ENCODE data around the gene CLEC10A. TPM values are rescaled to one million over a fixed set of nuclear protein-coding genes. Genes with fewer than 3 reads are reported as not detected.
"Not testable (repeated sequence)": the region's sequence is repeated elsewhere in the genome, so short reads cannot be mapped to it uniquely, and the experiment has no call there.

CLEC10A gene
- total and polyA plus RNA-seq, 4 donors, result 0.17 to 0.77 (median 0.49) TPM

- Histone ChIP-seq H3K4me3 (ENCODE audit: low read depth, low read length) (no peak overlapping the region), H3K36me3 (ENCODE audit: control insufficient read depth, insufficient read depth, low read length) (no peaks in the 10 kb centered on the region), H3K27me3 (ENCODE audit: control insufficient read depth, insufficient read depth, low read length) (no peaks in the 10 kb centered on the region), H3K4me1 (ENCODE audit: control insufficient read depth, insufficient read depth, low read length) (no peaks in the 10 kb centered on the region), H3K9me3 (ENCODE audit: control insufficient read depth, insufficient read depth, low read length) (no peaks in the 10 kb centered on the region), H3K27ac (ENCODE audit: low read depth, low read length) (no peak overlapping the region)
- no CpG with 5 or more reads among the region's 13 CpGs for WGBS (ENCODE audit: insufficient coverage)
- DNase-seq (ENCODE audit: low read depth in 4 of 6, low spot score in 6 of 6), result no peak
These were observed 18.9 kb upstream of the CLEC10A start for GRCh38 chr17:7098802-7099459.

- Histone ChIP-seq H3K36me3 (ENCODE audit: control insufficient read depth, insufficient read depth, low read length) (no peaks in the 10 kb centered on the region), H3K27ac (ENCODE audit: low read depth, low read length) (no peak overlapping the region), H3K27me3 (ENCODE audit: control insufficient read depth, insufficient read depth, low read length) (no peaks in the 10 kb centered on the region), H3K4me3 (ENCODE audit: low read depth, low read length) (no peak overlapping the region), H3K9me3 (ENCODE audit: control insufficient read depth, insufficient read depth, low read length) (no peaks in the 10 kb centered on the region), H3K4me1 (ENCODE audit: control insufficient read depth, insufficient read depth, low read length) (no peaks in the 10 kb centered on the region)
- no peak for DNase-seq (ENCODE audit: low read depth in 4 of 6, low spot score in 6 of 6)
- no CpG with 5 or more reads among the region's 5 CpGs for WGBS (ENCODE audit: insufficient coverage)
These were observed 17.9 kb upstream of the CLEC10A start for GRCh38 chr17:7097940-7098339.

- Histone ChIP-seq H3K36me3 (ENCODE audit: control insufficient read depth, insufficient read depth, low read length) (no peaks in the 10 kb centered on the region), H3K27me3 (ENCODE audit: control insufficient read depth, insufficient read depth, low read length) (no peaks in the 10 kb centered on the region), H3K27ac (ENCODE audit: low read depth, low read length) (no peak overlapping the region), H3K9me3 (ENCODE audit: control insufficient read depth, insufficient read depth, low read length) (no peaks in the 10 kb centered on the region), H3K4me1 (ENCODE audit: control insufficient read depth, insufficient read depth, low read length) (no peaks in the 10 kb centered on the region), H3K4me3 (ENCODE audit: low read depth, low read length) (no peak overlapping the region)
- no CpG with 5 or more reads among the region's 1 CpG for WGBS (ENCODE audit: insufficient coverage)
- peak in 1 of 6 donors; percentile 16 for DNase-seq (ENCODE audit: low read depth in 4 of 6, low spot score in 6 of 6)
These were observed 15.6 kb upstream of the CLEC10A start for GRCh38 chr17:7095625-7096024.

DNA sequence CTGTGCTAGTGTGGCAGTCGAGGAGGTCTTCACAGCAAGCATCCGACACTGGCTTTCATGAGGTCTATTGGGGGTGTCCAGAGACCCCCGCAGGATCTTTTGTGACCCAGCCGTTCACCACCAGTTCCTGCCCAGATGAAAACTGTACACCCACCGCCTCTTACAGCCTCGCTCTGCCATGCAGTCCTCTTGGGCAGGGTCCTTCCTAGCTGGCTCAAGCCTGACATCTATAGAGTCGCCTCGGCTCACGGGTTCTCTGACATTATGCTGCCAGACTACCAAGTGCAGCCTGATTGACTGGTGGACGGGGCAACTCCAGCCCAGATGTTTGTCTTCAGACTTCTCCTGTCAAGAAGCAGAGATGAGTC lies 14.6 kb upstream of the CLEC10A start:
- WGBS (ENCODE audit: insufficient coverage), result 85% methylated on average over 10 of the region's 10 CpGs
- H3K27ac ChIP-seq (ENCODE audit: low read depth, low read length), result no peak overlapping the region

DNA sequence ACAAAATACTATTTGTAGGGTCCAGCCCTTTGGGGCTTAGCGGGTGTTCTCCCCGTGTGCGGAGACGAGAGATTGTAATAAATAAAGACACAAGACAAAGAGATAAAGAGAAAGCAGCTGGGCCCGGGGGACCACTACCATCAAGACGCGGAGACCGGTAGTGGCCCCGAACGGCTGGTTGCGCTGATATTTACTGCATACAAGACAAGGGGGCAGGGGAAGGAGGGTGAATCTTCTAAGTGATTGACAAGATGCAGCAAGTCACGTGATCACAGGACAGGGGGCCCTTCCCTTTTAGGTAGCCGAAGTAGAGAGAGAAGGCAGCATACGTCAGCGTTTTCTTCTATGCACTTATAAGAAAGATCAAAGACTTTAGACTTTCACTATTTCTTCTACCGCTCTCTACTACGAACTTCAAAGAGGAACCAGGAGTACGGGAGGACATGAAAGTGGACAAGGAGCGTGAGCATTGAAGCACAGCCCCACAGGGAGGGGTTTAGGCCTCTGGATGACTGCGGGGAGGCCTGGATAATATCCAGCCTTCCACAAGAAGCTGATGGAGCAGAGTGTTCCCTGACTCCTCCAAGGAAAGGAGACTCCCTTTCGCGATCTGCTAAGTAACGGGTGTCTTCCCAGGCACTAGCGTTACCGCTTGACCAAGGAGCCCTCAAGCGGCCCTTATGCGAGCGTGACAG lies 11.4 kb upstream of the CLEC10A start:
- H3K27me3 ChIP-seq (ENCODE audit: control insufficient read depth, insufficient read depth, low read length), result not testable (repeated sequence)

More for the DNA sequence above, 14.6 kb upstream of the CLEC10A start:
- no peak for DNase-seq (ENCODE audit: low read depth in 4 of 6, low spot score in 6 of 6)
- no peaks in the 10 kb centered on the region for H3K36me3 ChIP-seq (ENCODE audit: control insufficient read depth, insufficient read depth, low read length)
- no peaks in the 10 kb centered on the region for H3K4me1 ChIP-seq (ENCODE audit: control insufficient read depth, insufficient read depth, low read length)
- H3K9me3 ChIP-seq (ENCODE audit: control insufficient read depth, insufficient read depth, low read length), result no peaks in the 10 kb centered on the region
- H3K27me3 ChIP-seq (ENCODE audit: control insufficient read depth, insufficient read depth, low read length), result no peaks in the 10 kb centered on the region
- no peak overlapping the region for H3K4me3 ChIP-seq (ENCODE audit: low read depth, low read length)

GRCh38 chr17:7089570-7089969 lies 9.5 kb upstream of the CLEC10A start:
- WGBS (ENCODE audit: insufficient coverage), result 94% methylated on average over 3 of the region's 6 CpGs
- not testable (repeated sequence) for H3K27me3 ChIP-seq (ENCODE audit: control insufficient read depth, insufficient read depth, low read length); H3K27ac ChIP-seq (ENCODE audit: low read depth, low read length); DNase-seq (ENCODE audit: low read depth in 4 of 6, low spot score in 6 of 6); H3K9me3 ChIP-seq (ENCODE audit: control insufficient read depth, insufficient read depth, low read length); H3K4me1 ChIP-seq (ENCODE audit: control insufficient read depth, insufficient read depth, low read length); H3K36me3 ChIP-seq (ENCODE audit: control insufficient read depth, insufficient read depth, low read length); H3K4me3 ChIP-seq (ENCODE audit: low read depth, low read length)

More for the DNA sequence above, 11.4 kb upstream of the CLEC10A start:
- H3K4me1 ChIP-seq (ENCODE audit: control insufficient read depth, insufficient read depth, low read length); H3K9me3 ChIP-seq (ENCODE audit: control insufficient read depth, insufficient read depth, low read length); H3K27ac ChIP-seq (ENCODE audit: low read depth, low read length); DNase-seq (ENCODE audit: low read depth in 4 of 6, low spot score in 6 of 6); H3K36me3 ChIP-seq (ENCODE audit: control insufficient read depth, insufficient read depth, low read length); H3K4me3 ChIP-seq (ENCODE audit: low read depth, low read length): not testable (repeated sequence)
- 92% methylated on average over 2 of the region's 28 CpGs for WGBS (ENCODE audit: insufficient coverage)

DNA sequence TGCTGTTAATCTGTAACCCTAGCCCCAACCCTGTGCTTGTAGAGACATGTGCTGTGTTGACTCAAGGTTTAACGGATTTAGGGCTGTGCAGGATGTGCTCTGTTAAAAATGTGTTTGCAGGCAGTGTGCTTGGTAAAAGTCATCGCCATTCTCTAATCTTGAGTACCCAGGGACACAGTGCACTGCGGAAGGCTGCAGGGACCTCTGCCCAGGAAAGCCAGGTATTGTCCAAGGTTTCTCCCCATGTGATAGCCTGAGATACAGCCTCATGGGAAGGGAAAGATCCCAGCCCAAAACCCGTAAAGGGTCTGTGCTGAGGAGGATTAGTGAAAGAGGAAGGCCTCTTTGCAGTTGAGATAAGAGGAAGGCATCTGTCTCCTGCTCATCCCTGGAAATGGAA lies 8.4 kb upstream of the CLEC10A start:
- H3K4me3 ChIP-seq (ENCODE audit: low read depth, low read length), result not testable (repeated sequence)
- WGBS (ENCODE audit: insufficient coverage), result 73% methylated on average over 4 of the region's 4 CpGs

DNA sequence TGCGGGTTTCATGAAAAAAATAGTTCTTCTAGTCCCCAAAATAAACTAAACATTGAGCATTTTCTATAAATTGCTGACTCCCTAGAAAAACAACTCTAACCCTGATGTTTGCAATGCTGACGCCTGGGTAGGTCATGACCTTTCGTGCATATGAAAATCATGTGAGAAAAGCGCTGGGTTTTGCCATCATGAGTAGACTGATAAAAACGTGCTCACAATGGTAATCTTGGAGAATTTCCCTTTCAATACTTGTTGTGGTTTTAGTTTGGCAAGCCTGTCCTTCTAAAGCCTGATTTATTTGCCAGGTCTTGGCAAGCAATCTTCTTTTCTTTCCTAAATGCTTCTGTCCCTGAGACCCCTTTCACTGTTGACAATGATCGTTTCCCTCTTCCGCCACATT lies 4.0 kb upstream of the CLEC10A start:
- H3K4me1 ChIP-seq (ENCODE audit: control insufficient read depth, insufficient read depth, low read length), result no peaks in the 10 kb centered on the region
- no peaks in the 10 kb centered on the region for H3K36me3 ChIP-seq (ENCODE audit: control insufficient read depth, insufficient read depth, low read length)
- no peak overlapping the region for H3K27ac ChIP-seq (ENCODE audit: low read depth, low read length)
- no peaks in the 10 kb centered on the region for H3K9me3 ChIP-seq (ENCODE audit: control insufficient read depth, insufficient read depth, low read length)
- no peak overlapping the region for H3K4me3 ChIP-seq (ENCODE audit: low read depth, low read length)
- peak in 5 of 6 donors; percentile 6 to 77 (median 29) for DNase-seq (ENCODE audit: low read depth in 4 of 6, low spot score in 6 of 6)
- 39% methylated on average over 3 of the region's 7 CpGs for WGBS (ENCODE audit: insufficient coverage)
- H3K27me3 ChIP-seq (ENCODE audit: control insufficient read depth, insufficient read depth, low read length), result no peaks in the 10 kb centered on the region

More for the DNA sequence above, 8.4 kb upstream of the CLEC10A start:
- DNase-seq (ENCODE audit: low read depth in 4 of 6, low spot score in 6 of 6); H3K27ac ChIP-seq (ENCODE audit: low read depth, low read length); H3K36me3 ChIP-seq (ENCODE audit: control insufficient read depth, insufficient read depth, low read length); H3K4me1 ChIP-seq (ENCODE audit: control insufficient read depth, insufficient read depth, low read length); H3K27me3 ChIP-seq (ENCODE audit: control insufficient read depth, insufficient read depth, low read length); H3K9me3 ChIP-seq (ENCODE audit: control insufficient read depth, insufficient read depth, low read length): not testable (repeated sequence)

DNA sequence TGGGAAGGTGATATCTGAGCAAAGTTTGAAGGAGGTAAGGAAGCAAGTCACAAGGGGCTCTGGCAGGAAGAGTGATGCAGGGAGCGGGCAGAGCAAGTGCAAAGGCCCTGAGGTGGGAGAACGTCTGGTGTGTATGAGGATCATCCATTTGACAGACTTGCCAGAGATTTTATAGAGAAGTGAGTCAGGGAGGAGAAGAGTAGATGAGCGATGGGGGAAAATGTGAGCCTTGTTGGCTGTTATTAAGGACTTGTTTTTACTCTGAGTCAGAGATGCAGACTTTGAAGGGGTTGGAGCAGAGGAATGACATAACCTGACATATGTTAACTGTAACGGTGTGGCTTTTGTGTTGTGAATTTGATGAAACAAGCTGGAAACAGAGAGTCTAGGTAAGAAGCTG lies 3.5 kb upstream of the CLEC10A start:
- Histone ChIP-seq H3K27me3 (ENCODE audit: control insufficient read depth, insufficient read depth, low read length) (no peaks in the 10 kb centered on the region), H3K9me3 (ENCODE audit: control insufficient read depth, insufficient read depth, low read length) (no peaks in the 10 kb centered on the region), H3K27ac (ENCODE audit: low read depth, low read length) (no peak overlapping the region), H3K4me1 (ENCODE audit: control insufficient read depth, insufficient read depth, low read length) (no peaks in the 10 kb centered on the region), H3K36me3 (ENCODE audit: control insufficient read depth, insufficient read depth, low read length) (no peaks in the 10 kb centered on the region), H3K4me3 (ENCODE audit: low read depth, low read length) (no peak overlapping the region)
- peak in 1 of 6 donors; percentile 2 for DNase-seq (ENCODE audit: low read depth in 4 of 6, low spot score in 6 of 6)
- 69% methylated on average over 4 of the region's 4 CpGs for WGBS (ENCODE audit: insufficient coverage)

Measured in spinal cord (tissue), 10 donors.